ENCODE data around the gene MCCC2.
"Not testable (repeated sequence)": the region's sequence is repeated elsewhere in the genome, so short reads cannot be mapped to it uniquely, and the experiment has no call there.

Gene MCCC2

GRCh38 chr5:71597001-71597400 lies 9.9 kb downstream of the MCCC2 start:
- no peak for DNase-seq (ENCODE audit: low spot score)
- no peak overlapping the region for H3K27ac ChIP-seq
- POLR2A ChIA-PET (ENCODE audit: low non-redundant PET) = interaction anchor here (0.5 kb wide), 1 partner anchor 142 kb away, joined by 3 read pairs; no protein-coding TSS in a partner anchor
- TF ChIP-seq CTCF (conservative IDR thresholded peaks at IDR 0.05; ENCODE audit: low read depth) = no peak
- CTCF ChIA-PET = no interaction called here

- no peak for DNase-seq (ENCODE audit: low spot score)
- H3K27ac ChIP-seq = peak overlapping the region; percentile 82
- CTCF ChIA-PET = interaction anchor here (0.6 to 1.6 kb wide), 7 partner anchors 8 to 651 kb away, joined by 3 to 18 read pairs (median 4); partner anchors contain the start of gene MCCC2
- POLR2A ChIA-PET (ENCODE audit: low non-redundant PET) = interaction anchor here (0.6 to 1.7 kb wide), 2 partner anchors 13 to 16 kb away, joined by 3 to 9 read pairs; partner anchors contain the start of gene MCCC2
- TF ChIP-seq CTCF (conservative IDR thresholded peaks at IDR 0.05; ENCODE audit: low read depth) = no peak
Measured at GRCh38 chr5:71600783-71601182, 13.6 kb downstream of the MCCC2 start.

- DNase-seq (ENCODE audit: low spot score) = peak; percentile 98
- ChIA-PET CTCF (interaction anchor here (0.6 to 1.6 kb wide), 9 partner anchors 9 to 650 kb away, joined by 3 to 18 read pairs (median 4); partner anchors contain the start of gene MCCC2), POLR2A (ENCODE audit: low non-redundant PET) (interaction anchor here (1.7 kb wide), 1 partner anchor 14 kb away, joined by 9 read pairs; the partner anchor contains the start of gene MCCC2)
- TF ChIP-seq CTCF (conservative IDR thresholded peaks at IDR 0.05; ENCODE audit: low read depth) = peak; percentile 76
- peak overlapping the region; percentile 82 for H3K27ac ChIP-seq
Measured at GRCh38 chr5:71601222-71602026, 14.3 kb downstream of the MCCC2 start.

- DNase-seq (ENCODE audit: low spot score); POLR2A ChIA-PET (ENCODE audit: low non-redundant PET); CTCF ChIA-PET: not testable (repeated sequence)
Measured at GRCh38 chr5:71609916-71610315, 22.8 kb downstream of the MCCC2 start.

GRCh38 chr5:71615809-71616208 lies 28.7 kb downstream of the MCCC2 start:
- ChIA-PET POLR2A (ENCODE audit: low non-redundant PET) (no interaction called here), CTCF (no interaction called here)
- no peak for DNase-seq (ENCODE audit: low spot score)
- no peak overlapping the region for H3K27ac ChIP-seq
- no peak for TF ChIP-seq CTCF (conservative IDR thresholded peaks at IDR 0.05; ENCODE audit: low read depth)

More at GRCh38 chr5:71609916-71610315, 22.8 kb downstream of the MCCC2 start:
- not testable (repeated sequence) for H3K27ac ChIP-seq

- CTCF ChIA-PET = no interaction called here
- DNase-seq (ENCODE audit: low spot score) = no peak
- TF ChIP-seq CTCF (conservative IDR thresholded peaks at IDR 0.05; ENCODE audit: low read depth) = no peak
- H3K27ac ChIP-seq = no peak overlapping the region
- POLR2A ChIA-PET (ENCODE audit: low non-redundant PET) = no interaction called here
Measured at GRCh38 chr5:71620630-71621029, 33.5 kb downstream of the MCCC2 start.

GRCh38 chr5:71621268-71621667 lies 34.1 kb downstream of the MCCC2 start:
- CTCF ChIA-PET = interaction anchor here (0.7 kb wide), 1 partner anchor 88 kb away, joined by 3 read pairs; no protein-coding TSS in a partner anchor
- POLR2A ChIA-PET (ENCODE audit: low non-redundant PET) = no interaction called here
- H3K27ac ChIP-seq = no peak overlapping the region
- no peak for DNase-seq (ENCODE audit: low spot score)
- no peak for TF ChIP-seq CTCF (conservative IDR thresholded peaks at IDR 0.05; ENCODE audit: low read depth)
